Effector CD4-positive, alpha-beta T cell (primary cell): ENCODE measurements around the gene ZC3HAV1.
"Not testable (repeated sequence)": the region's sequence is repeated elsewhere in the genome, so short reads cannot be mapped to it uniquely, and the experiment has no call there.

Source experiments
- DNase-seq: peaks from one replicate; pipeline ENCODE4 v3.0.0-alpha.2; 2020

Gene ZC3HAV1

DNA sequence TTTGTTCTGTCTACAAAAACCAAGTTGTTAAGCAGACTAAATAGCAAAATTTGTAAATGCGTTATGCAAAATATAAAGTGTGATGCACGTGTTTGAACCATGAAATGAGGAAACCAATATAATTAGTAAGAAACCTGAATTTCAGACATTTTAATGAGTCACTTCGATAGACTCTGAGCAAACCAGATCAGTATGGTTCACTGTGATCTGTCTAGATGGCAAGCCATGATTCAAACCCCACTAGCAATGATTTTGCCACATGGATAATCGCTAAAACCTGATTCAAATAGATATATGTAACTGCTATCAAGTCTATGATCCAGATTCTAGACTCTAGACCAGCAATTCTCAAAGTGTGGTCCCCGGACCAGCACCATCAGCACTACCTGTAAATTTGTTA, 24.8 kb downstream of the ZC3HAV1 start:
- no peak for DNase-seq

DNA sequence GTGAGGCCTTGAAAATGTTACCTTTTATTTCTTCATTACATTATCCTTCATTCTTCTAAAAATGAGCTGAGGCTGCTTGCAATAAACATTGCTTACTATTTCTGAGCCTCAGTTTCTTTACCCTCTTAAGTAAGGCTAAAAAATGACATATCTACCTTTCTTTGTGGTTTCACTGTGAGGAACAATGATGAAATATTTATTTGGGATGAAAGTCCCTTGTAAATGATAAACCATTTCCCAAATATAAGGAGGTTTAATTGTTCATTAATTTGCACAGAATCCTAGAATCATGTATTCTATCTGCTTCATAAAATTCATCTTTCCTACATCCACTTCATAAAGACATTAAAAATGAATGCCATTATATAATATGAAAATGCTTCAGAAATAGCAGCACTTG, 27.9 kb downstream of the ZC3HAV1 start:
- no peak for DNase-seq

DNA sequence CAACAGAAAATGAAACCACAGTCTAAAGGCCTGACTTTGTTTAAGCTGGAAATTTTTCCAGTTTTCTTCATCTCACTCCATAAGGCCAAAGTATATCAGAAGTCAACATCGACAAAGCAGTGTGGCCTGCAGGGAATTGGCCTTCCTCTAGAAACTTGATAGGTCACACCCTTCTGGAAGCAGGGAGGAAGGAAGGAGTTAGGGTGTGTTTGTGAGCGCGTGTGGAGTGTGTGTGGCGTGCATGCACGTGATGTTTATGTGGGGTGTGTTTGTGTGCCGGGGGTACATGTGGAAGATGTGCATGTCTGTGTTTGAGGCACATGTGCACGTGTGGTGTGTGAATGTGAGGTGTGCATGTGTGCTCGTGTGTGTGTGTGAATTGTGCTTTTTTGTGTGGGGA, 28.6 kb downstream of the ZC3HAV1 start:
- DNase-seq = no peak

DNA sequence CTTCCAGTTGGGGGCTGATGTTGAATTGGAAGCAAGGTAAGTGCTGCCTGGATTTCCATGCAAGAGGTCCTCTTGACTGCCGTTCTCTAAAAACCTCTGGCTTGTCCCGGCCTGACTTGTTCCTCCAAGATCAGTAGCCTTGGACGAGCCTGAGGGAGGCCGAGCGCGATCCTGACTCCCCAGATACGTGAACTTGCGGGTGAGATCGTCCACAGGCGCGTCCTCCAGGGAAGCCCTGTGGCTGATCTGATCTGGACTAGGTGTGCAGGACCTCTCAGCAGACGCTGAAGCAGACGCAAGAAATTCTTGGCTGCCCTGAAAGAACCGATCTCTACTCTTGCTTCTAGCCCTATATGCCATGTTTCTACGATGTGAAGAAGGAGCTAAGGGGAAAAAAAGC, 29.7 kb downstream of the ZC3HAV1 start:
- DNase-seq = no peak

DNA sequence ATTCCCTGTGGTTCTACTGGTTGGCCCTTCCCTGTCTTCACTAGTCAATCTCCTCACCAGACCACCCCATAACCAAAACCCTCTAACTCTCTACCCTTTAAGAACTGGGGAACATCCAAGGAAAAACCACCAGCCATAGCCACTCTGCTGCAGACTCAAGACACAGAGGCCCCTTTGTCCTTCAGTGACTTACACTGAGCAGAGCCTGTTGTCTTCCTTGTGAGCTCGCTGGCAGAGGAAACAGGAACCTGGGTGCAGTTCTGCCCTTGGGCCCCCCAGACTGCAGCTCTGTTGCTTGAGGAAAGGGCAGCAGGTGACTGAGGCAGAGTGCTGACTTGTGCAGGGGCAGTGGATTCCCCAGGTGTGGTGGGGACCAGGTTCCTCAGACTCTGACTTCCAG, 30.6 kb downstream of the ZC3HAV1 start:
- DNase-seq = no peak

DNA sequence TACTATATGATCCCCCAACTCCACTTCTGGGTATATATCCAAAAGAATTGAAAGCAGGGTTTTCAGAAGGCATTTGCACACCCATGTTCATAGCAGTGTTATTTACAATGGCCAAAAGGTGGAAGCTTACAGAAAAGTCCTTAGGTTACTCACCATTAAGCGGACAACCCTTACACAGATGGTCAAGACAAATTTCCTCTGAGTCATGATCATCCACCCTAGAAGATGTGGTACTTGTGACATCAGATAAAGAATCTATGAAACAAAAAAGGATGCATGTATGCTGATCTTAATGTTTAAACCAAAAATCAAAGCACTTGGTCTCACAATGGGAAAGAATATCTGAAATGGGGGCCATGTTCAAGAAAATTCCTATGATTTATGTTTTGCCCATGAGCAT, 31.1 kb downstream of the ZC3HAV1 start:
- DNase-seq = no peak

DNA sequence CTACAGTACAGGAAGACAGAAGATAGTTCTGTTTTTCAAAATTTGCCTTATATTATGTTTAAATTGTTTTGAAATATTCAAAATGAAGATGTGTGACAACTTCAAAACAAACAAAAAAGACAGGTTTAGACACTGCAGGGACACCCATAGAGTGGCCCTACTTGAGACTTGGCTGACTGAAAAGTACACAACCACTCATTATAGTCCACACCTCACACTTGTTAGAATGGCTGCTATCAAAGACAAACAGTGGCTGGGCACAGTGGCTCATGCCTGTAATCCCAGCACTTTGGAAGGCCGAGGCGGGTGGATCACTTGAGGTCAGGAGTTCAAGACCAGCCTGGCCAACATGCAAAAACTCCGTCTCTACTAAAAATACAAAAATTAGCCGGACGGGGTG, 31.8 kb downstream of the ZC3HAV1 start:
- DNase-seq = not testable (repeated sequence)

DNA sequence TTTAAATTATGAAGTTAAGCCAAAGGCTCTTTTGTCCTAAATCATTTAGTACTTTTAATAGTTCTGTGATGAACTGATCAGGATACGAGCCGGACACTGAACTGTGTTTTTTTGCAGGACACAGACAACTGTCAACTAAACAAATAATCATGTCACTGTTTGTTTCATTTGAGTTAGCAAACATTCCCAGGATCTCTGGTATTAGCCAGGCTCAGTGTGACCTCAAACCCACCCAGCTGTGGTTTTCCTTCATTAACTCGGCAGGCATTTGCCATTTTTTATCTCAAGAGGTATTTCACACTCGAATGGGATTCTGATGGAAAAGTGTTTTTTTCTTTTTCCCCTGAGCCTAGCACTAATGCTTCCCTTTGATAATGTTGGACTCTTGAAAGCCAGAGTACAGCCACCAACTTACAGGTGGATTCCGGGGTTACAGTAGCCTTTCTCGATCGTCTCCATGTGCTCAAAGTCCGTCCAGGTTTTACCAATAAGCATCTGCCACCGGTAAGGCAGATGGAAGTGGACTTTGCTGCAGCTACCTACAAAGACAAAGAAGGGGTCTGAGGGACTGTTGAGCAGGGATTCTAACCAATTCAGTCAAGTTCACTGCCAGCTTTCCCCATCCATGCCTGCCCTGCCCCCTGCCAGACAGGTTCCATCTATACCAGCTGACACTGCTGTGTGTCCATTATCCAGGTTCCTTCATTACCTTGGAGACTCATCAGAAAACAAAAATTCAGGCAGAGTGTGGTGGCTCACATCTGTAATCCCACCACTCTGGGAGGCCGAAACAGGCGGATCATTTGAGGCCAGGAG, 33.4 kb downstream of the ZC3HAV1 start:
- no peak for DNase-seq

DNA sequence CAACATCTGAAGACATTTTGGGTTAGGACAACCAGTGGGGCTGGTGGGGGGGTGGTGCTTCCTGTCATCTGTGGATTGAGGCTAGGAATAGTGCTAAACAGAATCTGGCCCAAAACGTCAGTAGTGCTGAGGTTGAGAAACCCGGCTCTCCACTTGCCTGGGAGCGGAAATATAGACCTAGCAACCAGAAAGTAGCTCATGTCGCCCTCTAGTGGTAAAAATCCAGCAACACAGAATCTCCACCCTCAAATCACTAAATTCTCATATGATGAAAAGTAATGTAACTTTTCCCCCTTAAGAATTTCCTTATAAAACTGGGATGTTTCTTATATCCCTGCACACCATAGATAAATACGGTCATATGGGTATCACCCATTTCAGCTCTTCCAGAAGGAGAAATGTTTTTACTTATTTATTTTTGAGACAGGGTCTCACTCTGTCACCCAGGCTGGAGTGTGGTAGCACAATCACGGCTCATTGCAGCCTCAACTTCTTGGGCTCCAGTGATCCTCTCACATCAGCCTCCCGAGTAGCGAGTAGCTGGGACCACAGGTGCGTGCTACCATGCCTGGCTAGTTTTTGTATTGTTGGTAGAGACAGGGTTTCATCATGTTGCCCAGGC, 34.4 kb downstream of the ZC3HAV1 start:
- DNase-seq = peak; percentile 62

DNA sequence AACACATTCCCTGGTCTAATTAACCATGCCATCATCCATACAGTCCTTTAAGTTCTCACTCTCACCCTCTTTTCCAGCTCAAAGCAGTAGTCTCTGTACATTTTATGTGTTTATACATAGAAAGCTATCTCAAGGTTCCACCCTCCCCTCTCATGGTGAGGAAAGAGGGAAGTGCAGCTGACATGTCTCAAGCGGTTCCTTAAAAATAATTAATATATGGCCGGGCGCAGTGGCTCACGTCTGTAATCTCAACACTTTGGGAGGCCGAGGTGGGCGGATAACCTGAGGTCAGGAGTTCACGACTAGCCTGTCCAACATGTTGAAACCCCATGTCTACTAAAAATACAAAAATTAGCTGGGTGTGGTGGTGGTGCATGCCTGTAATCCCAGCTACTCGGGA, 36.7 kb downstream of the ZC3HAV1 start:
- no peak for DNase-seq

DNA sequence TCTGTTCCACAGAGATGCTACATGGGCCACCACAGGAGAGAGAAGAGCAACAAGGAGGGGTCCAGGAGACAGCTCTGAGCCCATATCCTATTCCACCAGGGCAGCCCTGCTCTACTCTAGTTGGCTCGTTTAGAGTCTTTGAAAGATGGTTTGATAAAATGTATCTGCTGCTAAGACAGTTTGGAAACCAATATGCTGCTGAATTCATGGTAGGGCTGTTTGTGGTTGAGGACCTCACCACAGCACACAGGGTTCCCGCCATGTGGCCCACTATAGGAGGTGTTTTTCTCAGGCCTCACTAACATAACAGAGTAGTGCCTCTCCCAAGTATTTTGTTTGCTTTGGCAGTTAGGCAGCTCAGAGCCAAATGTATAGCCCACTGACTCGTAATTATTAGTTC, 37.8 kb downstream of the ZC3HAV1 start:
- no peak for DNase-seq

DNA sequence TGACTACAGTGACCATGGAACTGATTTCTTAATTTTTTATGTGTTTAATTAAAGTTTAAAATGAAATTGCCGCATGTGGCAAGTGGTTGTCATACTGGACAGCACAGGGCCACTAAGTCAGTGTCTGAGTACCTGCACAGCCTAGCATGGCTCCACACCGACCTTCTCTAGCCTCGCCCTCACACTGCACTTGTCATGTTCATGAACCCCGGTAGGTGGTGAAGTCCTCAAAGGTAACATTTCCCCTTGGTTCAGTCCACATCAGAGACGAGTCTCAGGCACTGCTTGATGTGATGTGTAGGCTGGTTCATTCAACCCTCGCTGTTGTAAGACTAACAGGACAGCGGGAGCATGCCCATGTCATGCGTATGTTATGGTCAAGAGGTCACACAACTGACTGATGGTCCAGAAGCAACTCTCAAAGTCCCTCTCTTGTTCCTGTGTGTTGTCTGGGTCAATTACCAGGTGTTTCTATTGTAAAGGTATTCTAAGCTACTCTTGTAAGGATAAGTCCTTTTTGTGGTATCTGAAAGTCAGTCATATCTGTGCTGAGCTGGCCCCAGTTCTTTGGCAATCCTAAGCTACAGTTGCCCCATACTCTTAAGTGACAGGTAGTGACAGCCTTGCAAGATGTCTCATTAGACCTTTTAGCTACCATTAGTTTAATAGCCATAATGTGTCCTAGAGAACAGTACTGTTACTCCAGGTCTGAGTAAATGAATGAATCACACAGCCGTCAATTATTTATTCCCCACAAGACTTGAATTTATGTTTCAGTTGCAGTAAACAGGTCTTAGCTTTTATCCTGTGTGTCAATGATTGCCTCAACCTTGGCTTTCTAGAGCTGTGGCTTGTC, 40.7 kb downstream of the ZC3HAV1 start:
- DNase-seq = no peak

DNA sequence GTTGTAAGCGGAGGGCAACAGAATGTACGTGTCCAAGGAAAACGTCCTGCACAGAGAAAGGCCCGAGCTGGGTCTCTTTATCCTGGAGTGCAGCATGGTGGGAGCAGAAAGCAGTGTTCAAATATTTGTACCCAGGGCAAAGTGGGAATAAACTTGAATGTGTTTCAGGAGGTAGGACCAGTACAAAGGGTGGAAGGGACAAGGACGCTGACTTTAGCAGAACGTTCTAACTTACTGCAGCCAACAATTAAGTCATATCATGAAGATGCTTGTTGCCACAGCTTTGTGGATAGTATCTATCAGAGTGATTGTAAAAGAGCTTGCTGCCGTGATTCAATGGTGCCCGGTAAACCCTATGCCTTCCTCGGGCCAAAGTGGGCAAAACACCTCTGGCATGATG, 43.2 kb downstream of the ZC3HAV1 start:
- DNase-seq = no peak

DNA sequence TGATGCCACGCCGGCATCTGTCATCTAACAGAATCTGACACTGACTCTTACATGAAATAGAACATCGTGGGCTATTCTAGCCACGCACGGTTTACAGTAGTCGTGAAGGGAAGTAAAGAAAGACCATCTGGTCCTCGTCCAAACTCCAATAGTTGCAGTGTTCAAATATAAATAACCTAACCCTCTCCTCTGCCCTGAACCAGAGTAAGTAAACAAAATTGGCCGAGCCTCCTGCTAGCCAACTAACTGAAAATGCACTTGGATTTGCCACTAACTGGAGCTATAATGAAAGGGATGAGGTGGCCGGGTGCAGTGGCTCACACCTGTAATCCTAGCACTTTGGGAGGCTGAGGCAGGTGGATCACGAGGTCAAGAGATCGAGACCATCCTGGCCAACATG, 44.2 kb downstream of the ZC3HAV1 start:
- no peak for DNase-seq

DNA sequence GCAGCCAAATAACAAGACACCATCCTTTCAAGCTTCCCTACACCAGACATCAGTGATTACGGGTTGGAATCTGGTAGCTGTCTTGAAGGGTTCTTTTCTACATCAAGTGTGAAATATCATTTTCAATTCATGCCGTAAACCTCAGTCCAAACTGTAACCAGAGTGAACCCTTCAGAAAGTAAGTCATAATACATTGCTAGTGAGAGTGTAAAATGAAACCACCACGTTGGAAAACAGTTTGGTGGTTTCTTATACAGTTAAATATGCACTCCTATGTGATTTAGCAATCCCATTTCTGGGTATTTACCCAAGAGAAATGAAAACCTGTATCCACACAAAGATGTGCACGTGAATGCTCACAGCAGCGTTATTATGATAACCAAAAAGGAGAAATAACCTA, 48.1 kb downstream of the ZC3HAV1 start:
- no peak for DNase-seq

DNA sequence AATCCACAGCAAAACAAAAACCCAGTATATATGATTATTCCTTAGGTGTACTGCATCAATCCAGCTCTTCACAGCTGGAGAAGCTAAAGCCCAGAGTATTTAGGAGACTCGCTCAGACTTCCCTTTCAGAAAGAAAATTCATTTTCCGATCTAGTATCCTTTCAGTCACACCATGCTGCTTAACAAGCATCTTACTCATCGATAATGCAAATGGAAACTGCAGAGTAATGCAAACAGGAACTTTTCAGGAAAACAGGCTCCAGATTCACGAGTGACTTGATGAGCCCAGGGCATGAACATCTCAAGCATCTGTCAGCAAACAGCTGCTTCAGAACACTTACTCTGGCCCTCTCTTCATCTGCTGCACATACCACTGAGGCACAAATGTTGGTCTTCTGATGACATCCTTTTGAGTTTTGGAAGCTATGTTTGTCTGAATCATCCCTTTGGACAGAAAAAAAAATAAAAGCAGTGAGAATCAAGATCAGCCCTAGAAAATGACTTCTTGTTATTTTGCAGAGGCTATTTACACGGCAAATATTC, 48.8 kb downstream of the ZC3HAV1 start:
- no peak for DNase-seq

DNA sequence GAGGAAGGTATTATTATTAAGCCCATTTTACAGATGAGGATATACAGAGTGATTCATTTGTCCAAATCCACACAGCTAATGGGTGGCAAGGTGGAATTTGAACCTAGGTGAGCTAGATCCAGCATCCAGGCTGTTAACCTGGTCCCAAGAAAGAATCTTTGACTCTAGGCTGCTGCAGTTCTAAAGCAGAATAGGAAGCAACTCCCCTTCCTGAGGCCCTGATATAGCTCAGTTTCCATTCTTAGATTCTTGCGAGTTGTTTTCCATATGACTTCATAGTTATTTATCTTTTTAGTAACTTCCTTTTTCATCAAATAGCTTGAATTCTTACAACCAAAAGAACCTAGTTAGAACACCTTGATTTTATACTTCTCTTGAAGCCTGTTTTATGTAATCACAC, 49.6 kb downstream of the ZC3HAV1 start:
- no peak for DNase-seq

DNA sequence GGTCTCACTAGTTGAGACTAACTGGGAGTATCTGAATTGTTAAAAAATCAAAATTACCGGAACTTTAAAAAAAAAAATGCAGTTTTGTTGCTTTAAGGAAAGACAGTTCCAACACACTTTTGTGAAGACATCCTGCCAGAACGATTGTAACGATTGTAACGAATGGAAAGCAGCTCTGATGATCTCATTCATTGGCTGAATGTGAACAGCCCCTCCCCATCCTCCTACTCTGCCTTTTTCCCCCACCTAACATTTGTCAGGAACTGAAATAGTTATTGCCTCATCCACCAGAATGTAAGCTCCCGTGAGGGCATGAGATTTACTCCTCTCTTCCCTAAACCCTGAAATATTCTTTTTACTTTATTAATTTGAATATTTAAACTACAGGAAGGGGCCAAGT, 50.6 kb downstream of the ZC3HAV1 start:
- DNase-seq = no peak

DNA sequence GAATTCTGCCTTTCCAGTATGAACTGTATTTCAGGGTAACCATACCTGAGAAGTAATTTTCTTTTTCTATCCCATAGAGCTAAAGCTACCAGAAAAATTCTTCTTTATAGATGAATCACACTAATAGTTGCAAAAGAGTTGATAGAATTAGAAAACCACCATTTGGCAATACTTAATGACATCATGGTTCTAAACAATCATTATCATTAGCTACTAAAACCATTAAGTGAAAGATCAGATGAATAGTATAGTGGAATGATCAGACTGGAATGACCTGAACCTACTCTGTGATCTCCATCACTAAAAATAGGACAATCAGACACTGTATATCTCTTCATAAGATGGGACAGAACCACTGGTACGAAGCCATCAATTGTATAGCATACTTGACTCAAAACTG, 53.8 kb downstream of the ZC3HAV1 start:
- DNase-seq = no peak

DNA sequence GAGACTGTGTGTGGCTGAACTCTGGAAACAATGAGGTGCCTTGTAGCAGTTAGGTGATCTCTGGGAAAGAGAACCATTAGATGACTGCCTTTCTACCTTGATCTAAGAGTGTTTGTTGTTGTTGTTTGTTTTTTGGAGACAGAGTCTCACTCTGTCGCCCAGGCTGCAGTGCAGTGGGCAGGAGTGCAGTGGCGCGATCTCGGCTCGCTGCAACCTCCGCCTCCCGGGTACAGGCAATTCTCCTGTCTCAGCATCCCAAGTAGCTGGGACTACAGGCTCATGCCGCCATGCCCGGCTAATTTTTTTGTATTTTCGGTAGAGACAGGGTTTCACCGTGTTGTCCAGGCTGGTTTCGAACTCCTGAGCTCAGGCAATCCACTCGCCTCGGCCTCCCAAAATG, 54.9 kb downstream of the ZC3HAV1 start:
- not testable (repeated sequence) for DNase-seq

DNA sequence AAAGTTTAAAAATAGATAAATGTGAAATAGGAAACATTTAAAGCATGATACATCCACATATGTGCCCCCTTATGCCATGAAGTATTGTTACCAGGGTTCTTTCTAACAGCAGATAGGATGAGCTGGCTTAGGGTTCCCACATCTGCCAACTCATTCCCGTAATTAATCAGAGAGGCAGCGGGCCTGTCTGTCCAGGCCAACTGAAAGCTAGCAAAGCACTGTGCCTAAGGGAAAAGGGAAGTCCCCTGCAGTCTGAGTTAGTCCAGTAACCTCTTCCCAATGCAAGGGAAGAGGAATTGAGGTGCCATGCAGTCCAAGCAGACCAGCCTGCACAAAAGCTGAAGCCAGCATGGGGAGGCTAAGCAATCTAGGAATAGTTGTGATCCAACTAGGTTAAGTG, 55.4 kb downstream of the ZC3HAV1 start:
- no peak for DNase-seq

DNA sequence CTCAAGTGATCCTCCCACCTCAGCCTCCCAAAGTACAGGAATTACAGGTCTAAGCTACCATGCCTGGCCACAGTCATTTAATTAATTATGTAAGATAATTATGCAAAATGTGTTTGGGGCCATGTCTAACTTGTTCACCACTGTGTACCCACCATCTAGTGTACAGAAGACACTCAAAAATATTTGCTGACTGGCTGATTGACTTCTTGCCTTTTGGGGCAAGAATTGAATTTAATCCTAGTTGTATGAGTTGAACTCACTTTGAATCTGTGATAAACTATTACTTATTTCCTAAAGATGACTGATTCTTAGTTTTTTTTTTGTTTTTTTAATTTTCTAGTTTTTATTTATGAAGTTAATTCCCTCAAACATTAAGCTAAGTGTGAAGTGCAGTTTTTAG, 57.9 kb downstream of the ZC3HAV1 start:
- no peak for DNase-seq

DNA sequence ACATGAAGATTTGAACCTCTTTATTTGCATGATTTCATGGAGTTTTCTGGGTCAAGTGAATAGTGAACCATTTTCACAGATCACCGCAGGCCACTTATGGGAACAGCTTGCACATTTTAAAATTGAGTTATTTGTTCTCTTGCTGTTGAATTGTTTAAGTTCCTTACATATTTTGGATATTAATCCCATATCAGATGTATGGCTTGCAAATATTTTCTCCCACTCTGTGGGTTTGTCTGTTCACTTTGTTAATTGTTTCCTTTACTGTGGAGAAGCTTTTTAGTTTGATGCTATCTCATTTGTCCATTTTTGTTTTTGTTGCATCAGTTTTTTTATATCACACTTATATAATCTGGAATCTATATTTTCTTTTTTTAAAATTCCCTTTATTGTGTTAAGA, 59.6 kb downstream of the ZC3HAV1 start:
- no peak for DNase-seq

DNA sequence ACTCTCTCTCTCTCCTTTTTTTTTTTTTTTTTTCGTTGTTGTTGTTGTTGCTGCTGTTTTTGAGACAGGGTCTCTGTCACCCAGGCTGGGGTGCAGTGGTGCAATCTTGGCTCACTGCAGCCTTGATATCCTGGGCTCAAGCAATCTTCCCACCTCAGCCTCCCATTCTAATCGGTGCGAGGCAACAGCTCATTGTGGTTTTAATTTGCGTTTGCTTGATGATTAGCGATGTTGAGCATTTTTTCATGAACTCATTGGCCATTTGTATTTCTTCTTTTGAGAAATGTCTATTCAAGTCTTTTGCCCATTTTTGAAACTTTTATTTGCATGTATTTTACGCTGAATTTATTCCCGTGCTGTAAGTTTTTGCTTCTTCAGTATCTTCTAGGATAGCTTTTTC, 60.4 kb downstream of the ZC3HAV1 start:
- no peak for DNase-seq
